ENCODE results near the gene CAMKMT. TPM values are rescaled to one million over a fixed set of nuclear protein-coding genes. Genes with fewer than 3 reads are reported as not detected.
A peak's percentile ranks its signal among the peaks of the same experiment; 100 is the strongest.

Gene CAMKMT
- total and polyA plus RNA-seq, 2 experiments from 2014 or later: 26.5 to 29.5 TPM

GRCh38 chr2:44802777-44803424 is 441.2 kb downstream of the CAMKMT start (continued):
- TF ChIP-seq EZH2 (IDR thresholded peaks at IDR 0.05; ENCODE audit: low read depth, unreplicated experiment) (no peak), NANOG (IDR thresholded peaks at IDR 0.05; ENCODE audit: borderline replicate concordance) (peak; percentile 99)

GRCh38 chr2:44804406-44805265 is 442.9 kb downstream of the CAMKMT start:
- H3K4me2 ChIP-seq: peak overlapping the region; percentile 75
- no peaks in the 10 kb centered on the region for H3K79me2 ChIP-seq (replicated peaks; ENCODE audit: insufficient read depth)
- no peaks in the 10 kb centered on the region for H3K36me3 ChIP-seq (ENCODE audit: insufficient read depth)
- ATAC-seq: no peak
- peak; percentile 69 for DNase-seq (ENCODE audit: low spot score)
- peaks cover 71% of the 10 kb centered on the region for H3K4me1 Mint-ChIP-seq
- no peaks in the 10 kb centered on the region for H3K36me3 Mint-ChIP-seq (ENCODE audit: low read depth)
- peaks cover 31% of the 10 kb centered on the region for H3F3A ChIP-seq (replicated peaks; ENCODE audit: low read depth)
- peaks cover 76% of the 10 kb centered on the region for H3K27me3 ChIP-seq (ENCODE audit: insufficient read depth)
- no peak for TF ChIP-seq CTCF (conservative IDR thresholded peaks at IDR 0.05; ENCODE audit: low read depth in 2 of 2)
- no peak for TF ChIP-seq CREB1 (CRISPR knock-in tag; IDR thresholded peaks at IDR 0.05; ENCODE audit: low read depth)
- TF ChIP-seq JUNB (IDR thresholded peaks at IDR 0.05; ENCODE audit: unreplicated experiment): no peak
- no peak for TF ChIP-seq ZNF331 (CRISPR knock-in tag; IDR thresholded peaks at IDR 0.05; ENCODE audit: low read depth)
- no peak for TF ChIP-seq POLR2AphosphoS5 (IDR thresholded peaks at IDR 0.05; ENCODE audit: low read depth)
- TF ChIP-seq STAT1 (IDR thresholded peaks at IDR 0.05; ENCODE audit: unreplicated experiment): no peak
- no peak for TF ChIP-seq ETS1 (IDR thresholded peaks at IDR 0.05)
- TF ChIP-seq ZNF114 (CRISPR knock-in tag; IDR thresholded peaks at IDR 0.05): no peak
- TF ChIP-seq EZH2 (IDR thresholded peaks at IDR 0.05; ENCODE audit: low read depth, unreplicated experiment): no peak
- TF ChIP-seq NANOG (IDR thresholded peaks at IDR 0.05; ENCODE audit: borderline replicate concordance): no peak
- no peak for TF ChIP-seq ZNF462 (CRISPR knock-in tag; IDR thresholded peaks at IDR 0.05)
- no peak for TF ChIP-seq EZH2phosphoT487 (IDR thresholded peaks at IDR 0.05; ENCODE audit: unreplicated experiment)
- H3K4me3 Mint-ChIP-seq: peak overlapping the region; percentile 43
- no peak overlapping the region for H3K27ac ChIP-seq (ENCODE audit: low read depth)
- peaks cover 66% of the 10 kb centered on the region for H3K4me1 ChIP-seq (ENCODE audit: insufficient read depth)
- no peak overlapping the region for H2AFZ ChIP-seq
- H3K27ac Mint-ChIP-seq: no peak overlapping the region
- H3K27me3 Mint-ChIP-seq (ENCODE audit: insufficient read depth, low read depth, poor library complexity): peaks cover 48% of the 10 kb centered on the region
- H3K4me3 ChIP-seq: peak overlapping the region; percentile 44
- H4K20me1 ChIP-seq (replicated peaks; ENCODE audit: insufficient read depth): no peaks in the 10 kb centered on the region
- no peaks in the 10 kb centered on the region; the same call in 2 of the 3 replicates for H3K9me3 Mint-ChIP-seq
- no peaks in the 10 kb centered on the region for H3K9me2 ChIP-seq (ENCODE audit: insufficient read depth)

Data from GM23338 (cell line).